ENCODE data around the gene CD68.

DNA sequence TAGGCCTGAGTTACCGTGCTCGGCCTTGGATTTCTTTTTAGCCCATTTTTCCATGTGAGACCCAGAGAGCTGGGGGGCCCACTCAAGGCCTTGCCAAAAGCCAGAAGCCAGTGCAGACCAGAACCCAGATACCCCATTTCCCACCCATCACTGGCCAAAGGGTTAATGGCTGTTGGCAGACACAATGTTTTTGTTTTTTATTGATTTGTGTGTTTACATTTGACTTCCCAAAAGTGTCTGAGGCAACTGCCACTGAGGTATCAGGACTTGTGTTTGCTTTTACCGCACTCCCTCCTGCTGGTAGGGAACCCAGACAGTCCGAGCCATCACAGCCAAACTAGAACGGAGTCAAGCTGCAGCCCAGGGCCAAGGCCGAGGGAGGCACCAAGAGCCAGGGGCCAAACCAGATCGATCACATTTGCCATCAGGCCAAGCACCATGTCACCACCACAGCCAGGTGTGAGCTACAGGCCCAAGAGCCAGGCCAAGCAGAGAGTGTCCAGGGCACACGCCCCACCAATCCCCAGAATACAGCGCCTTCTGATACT lies 38.3 kb upstream of the CD68 start:
- TF ChIP-seq, protein P1, sequence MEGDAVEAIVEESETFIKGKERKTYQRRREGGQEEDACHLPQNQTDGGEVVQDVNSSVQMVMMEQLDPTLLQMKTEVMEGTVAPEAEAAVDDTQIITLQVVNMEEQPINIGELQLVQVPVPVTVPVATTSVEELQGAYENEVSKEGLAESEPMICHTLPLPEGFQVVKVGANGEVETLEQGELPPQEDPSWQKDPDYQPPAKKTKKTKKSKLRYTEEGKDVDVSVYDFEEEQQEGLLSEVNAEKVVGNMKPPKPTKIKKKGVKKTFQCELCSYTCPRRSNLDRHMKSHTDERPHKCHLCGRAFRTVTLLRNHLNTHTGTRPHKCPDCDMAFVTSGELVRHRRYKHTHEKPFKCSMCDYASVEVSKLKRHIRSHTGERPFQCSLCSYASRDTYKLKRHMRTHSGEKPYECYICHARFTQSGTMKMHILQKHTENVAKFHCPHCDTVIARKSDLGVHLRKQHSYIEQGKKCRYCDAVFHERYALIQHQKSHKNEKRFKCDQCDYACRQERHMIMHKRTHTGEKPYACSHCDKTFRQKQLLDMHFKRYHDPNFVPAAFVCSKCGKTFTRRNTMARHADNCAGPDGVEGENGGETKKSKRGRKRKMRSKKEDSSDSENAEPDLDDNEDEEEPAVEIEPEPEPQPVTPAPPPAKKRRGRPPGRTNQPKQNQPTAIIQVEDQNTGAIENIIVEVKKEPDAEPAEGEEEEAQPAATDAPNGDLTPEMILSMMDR (IDR thresholded peaks at IDR 0.05): no peak
- TF ChIP-seq POLR2A (IDR thresholded peaks at IDR 0.05): no peak
